IMR-90 (cell line): ENCODE data around the gene PAAF1. TPM values are rescaled to one million over a fixed set of nuclear protein-coding genes. Genes with fewer than 3 reads are reported as not detected.

Experiments
- ATAC-seq: fragments of 200-7000 bp; cut with Tn5 transposase; 2 replicates; pipeline ENCODE4 v1.9.1; 2020; ENCODE audit warnings: low read depth, mild to moderate bottlenecking, moderate library complexity
- BruUV-seq: library from RNA; stranded (reverse); fragments of 400-500 nt; replicated peaks from 2 replicates; lab custom pipeline; 2021; lab: Mats Ljungman, UMichigan
- CTCF ChIA-PET: fragments of 300-600 bp; formaldehyde crosslinking; extraction: SDS; loops from one replicate; lab custom pipeline; 2021; ENCODE audit warnings: antibody characterized with exemption; lab: Yijun Ruan, JAX
- POLR2A ChIA-PET: fragments of 300-600 bp; sonication (Branson Sonifier 250); formaldehyde crosslinking; loops from one replicate; lab custom pipeline; 2022; ENCODE audit warnings: antibody characterized with exemption; ENCODE audit not compliant: unreplicated experiment; lab: Charles Lee
- DNase-seq: peaks from one replicate; pipeline ENCODE4 v3.0.0; 2013
- H2AFZ ChIP-seq: replicated peaks from 2 replicates; pipeline ENCODE3; 2013; ENCODE audit warnings: low read length, mild to moderate bottlenecking; ENCODE audit not compliant: poor library complexity
- H2AK5ac ChIP-seq: 2 replicates; pipeline ENCODE4 v1.6.1; 2013; ENCODE audit warnings: low read depth, low read length, inconsistent platforms
- H2AK9ac ChIP-seq: replicated peaks from 2 replicates; pipeline ENCODE3; 2013; ENCODE audit warnings: mild to moderate bottlenecking, low read depth, low read length, moderate library complexity; ENCODE audit not compliant: poor library complexity
- H2BK120ac ChIP-seq: 2 replicates; pipeline ENCODE4 v1.6.1; 2013; ENCODE audit warnings: low read depth, low read length, inconsistent platforms
- H2BK15ac ChIP-seq: 3 replicates; pipeline ENCODE4 v1.6.1; 2013; ENCODE audit warnings: low read depth, low read length, inconsistent platforms
- H2BK20ac ChIP-seq: 2 replicates; pipeline ENCODE4 v1.6.1; 2013; ENCODE audit warnings: low read depth, mild to moderate bottlenecking, inconsistent platforms, low read length, moderate library complexity
- H2BK5ac ChIP-seq: 2 replicates; pipeline ENCODE4 v1.6.1; 2013; ENCODE audit warnings: mild to moderate bottlenecking, low read depth, low read length, inconsistent platforms; ENCODE audit not compliant: poor library complexity, severe bottlenecking
- H3K14ac ChIP-seq: replicated peaks from 2 replicates; pipeline ENCODE4 v1.6.1; 2013; ENCODE audit warnings: low read depth, low read length, inconsistent platforms
- H3K18ac ChIP-seq: 2 replicates; pipeline ENCODE4 v1.6.1; 2013; ENCODE audit warnings: low read depth, low read length, control low read depth
- H3K23ac ChIP-seq: 2 replicates; pipeline ENCODE4 v1.6.1; 2013; ENCODE audit warnings: low read depth, low read length, inconsistent platforms
- H3K27ac ChIP-seq: 2 replicates; pipeline ENCODE4 v1.5.1; 2013; ENCODE audit warnings: mild to moderate bottlenecking, control low read depth, low read length; ENCODE audit not compliant: insufficient read depth
- H3K27me3 ChIP-seq: 2 replicates; pipeline ENCODE4 v1.6.1; 2013; ENCODE audit warnings: low read length; ENCODE audit not compliant: control insufficient read depth, insufficient read depth
- H3K36me3 ChIP-seq: 2 replicates; pipeline ENCODE4 v1.6.1; 2013; ENCODE audit warnings: low read length, mixed read lengths; ENCODE audit not compliant: control insufficient read depth, insufficient read depth
- H3K4ac ChIP-seq: 2 replicates; pipeline ENCODE4 v1.6.1; 2013; ENCODE audit warnings: low read depth, low read length, inconsistent platforms
- H3K4me1 ChIP-seq: 2 replicates; pipeline ENCODE4 v1.6.1; 2013; ENCODE audit warnings: low read length, mixed read lengths; ENCODE audit not compliant: control insufficient read depth, insufficient read depth
- H3K4me2 ChIP-seq: 2 replicates; pipeline ENCODE4 v1.6.1; 2013; ENCODE audit warnings: low read depth, mild to moderate bottlenecking, control low read depth, low read length, moderate library complexity
- H3K4me3 ChIP-seq: 2 replicates; pipeline ENCODE4 v1.5.1; 2013; ENCODE audit warnings: low read depth, mild to moderate bottlenecking, control low read depth, low read length, moderate library complexity; ENCODE audit not compliant: insufficient read depth
- H3K56ac ChIP-seq: 2 replicates; pipeline ENCODE4 v1.6.1; 2013; ENCODE audit warnings: low read length, inconsistent platforms; ENCODE audit not compliant: insufficient read depth; ENCODE audit errors: extremely low read depth
- H3K79me1 ChIP-seq, 2 experiments: 2 replicates each; pipeline ENCODE4 v1.6.1; 2013; ENCODE audit warnings: low read length in 2 of 2, inconsistent platforms in 1 of 2, low read depth in 1 of 2
- H3K9ac ChIP-seq: 2 replicates; pipeline ENCODE4 v1.6.1; 2013; ENCODE audit warnings: low read depth, low read length, control low read depth
- H3K9me1 ChIP-seq: 2 replicates; pipeline ENCODE4 v1.6.1; 2013; ENCODE audit warnings: low read length, inconsistent platforms; ENCODE audit not compliant: insufficient read depth
- H3K9me3 ChIP-seq: 2 replicates; pipeline ENCODE4 v1.6.1; 2013; ENCODE audit warnings: low read length; ENCODE audit not compliant: control insufficient read depth, insufficient read depth
- H4K20me1 ChIP-seq: 2 replicates; pipeline ENCODE4 v1.6.1; 2013; ENCODE audit warnings: low read length, inconsistent platforms; ENCODE audit not compliant: insufficient read depth
- H4K5ac ChIP-seq: 2 replicates; pipeline ENCODE4 v1.6.1; 2013; ENCODE audit warnings: mild to moderate bottlenecking, low read depth, low read length, control low read depth
- H4K8ac ChIP-seq, 2 experiments: 2 replicates each; pipeline ENCODE4 v1.6.1; 2013; ENCODE audit warnings: low read depth in 2 of 2, low read length in 2 of 2, control low read depth in 1 of 2, inconsistent platforms in 1 of 2
- H4K91ac ChIP-seq: 2 replicates; pipeline ENCODE4 v1.6.1; 2013; ENCODE audit warnings: low read depth, low read length, inconsistent platforms; ENCODE audit not compliant: insufficient read depth
- BHLHE40 ChIP-seq: fragments of 150-350 bp; IDR thresholded peaks from 2 replicates; pipeline ENCODE4 v1.6.1; 2016; ENCODE audit warnings: mild to moderate bottlenecking, low read depth, low read length
- CHD1 ChIP-seq: IDR thresholded peaks from 2 replicates; pipeline ENCODE4 v1.6.1; 2012; ENCODE audit warnings: low read depth, low read length, improper control_type of control experiment
- CTCF ChIP-seq: conservative IDR thresholded peaks from 2 replicates; pipeline ENCODE4 v1.5.1; 2012; ENCODE audit warnings: mild to moderate bottlenecking, low read depth, low read length, improper control_type of control experiment
- ELK1 ChIP-seq: fragments of 150-350 bp; IDR thresholded peaks from 2 replicates; pipeline ENCODE4 v1.6.1; 2016; ENCODE audit warnings: low read depth, mild to moderate bottlenecking, low read length, moderate library complexity, borderline replicate concordance
- MAZ ChIP-seq: IDR thresholded peaks from 2 replicates; pipeline ENCODE4 v1.6.1; 2012; ENCODE audit warnings: low read depth, mild to moderate bottlenecking, low read length, improper control_type of control experiment, moderate library complexity, borderline replicate concordance
- NFE2L2 ChIP-seq: fragments of 150-350 bp; IDR thresholded peaks from 2 replicates; pipeline ENCODE4 v1.6.1; 2016; ENCODE audit warnings: low read depth, mild to moderate bottlenecking, low read length
- POLR2A ChIP-seq: IDR thresholded peaks from 2 replicates; pipeline ENCODE4 v1.6.1; 2012; ENCODE audit warnings: mild to moderate bottlenecking, low read depth, low read length
- RAD21 ChIP-seq: IDR thresholded peaks from 2 replicates; pipeline ENCODE4 v1.6.1; 2012; ENCODE audit warnings: low read length, improper control_type of control experiment
- RFX5 ChIP-seq: IDR thresholded peaks from 2 replicates; pipeline ENCODE4 v1.8.0; 2012; ENCODE audit warnings: low read depth, mild to moderate bottlenecking, low read length, moderate library complexity
- dilution Hi-C: fragments of 300-500 bp; cut with HindIII; formaldehyde crosslinking; loops from one replicate; pipeline ENCODE4 v1.14.3; 2018; ENCODE audit warnings: low sequenced_read_pairs; ENCODE audit not compliant: unreplicated experiment
- in situ Hi-C: fragments of 300-500 bp; cut with MboI; formaldehyde crosslinking; loops from 3 replicates; pipeline ENCODE4 v1.14.3; 2019; ENCODE audit warnings: low sequenced_read_pairs, inconsistent platforms, mixed read lengths
- intact Hi-C: fragments of 100-400 bp; cut with micrococcal nuclease; formaldehyde crosslinking; loops from 2 replicates; pipeline ENCODE4 v1.10.0; 2022
- polyA plus RNA-seq, 3 experiments: library from polyadenylated mRNA; depleted of rRNA; stranded (reverse); fragments of >200 nt; gene quantifications; 2 replicates each; pipeline ENCODE4 v1.2.3, GENCODE V29; 2012; ENCODE audit warnings: low replicate concordance in 1 of 3
- total RNA-seq: library from RNA; depleted of rRNA; stranded (reverse); fragments of >200 nt; gene quantifications from 2 replicates; pipeline ENCODE4 v1.2.3, GENCODE V29; 2012

Gene PAAF1
- total and polyA plus RNA-seq, 2 of the 4 experiments (the other 2 are of a cell fraction): 15.1 to 16.4 TPM

- no peak for TF ChIP-seq CHD1
These were observed 38.2 kb upstream of the PAAF1 start (continued) for GRCh38 chr11:73838443-73839122.

GRCh38 chr11:73839123-73839457, 37.7 kb upstream of the PAAF1 start:
- intact Hi-C loops: no loop called here

More at GRCh38 chr11:73839123-73839457, 37.7 kb upstream of the PAAF1 start:
- H3K4ac ChIP-seq: no peak overlapping the region
- H4K91ac ChIP-seq: no peak overlapping the region
- no peak overlapping the region for H2BK5ac ChIP-seq
- BruUV-seq: no TSS peak
- dilution Hi-C loops (no loop called here), in situ Hi-C loops (no loop called here)
- H3K4me2 ChIP-seq: no peak overlapping the region
- TF ChIP-seq MAZ (no peak), RFX5 (no peak), BHLHE40 (no peak), ELK1 (no peak), CTCF (no peak), RAD21 (no peak), NFE2L2 (no peak), POLR2A (no peak), CHD1 (no peak)
- H2AFZ ChIP-seq: no peak overlapping the region
- CTCF ChIA-PET: no interaction called here
- H3K27ac ChIP-seq: no peak overlapping the region
- H3K9me3 ChIP-seq: no peaks in the 10 kb centered on the region
- peak overlapping the region; percentile 88; the same call in 1 of the 2 replicates for H3K14ac ChIP-seq
- H3K18ac ChIP-seq: no peak overlapping the region
- POLR2A ChIA-PET: no interaction called here
- peak overlapping the region; percentile 89 for H2AK9ac ChIP-seq
- no peak for DNase-seq
- H3K23ac ChIP-seq: peak overlapping the region; percentile 83; the same call in 1 of the 2 replicates
- H2BK20ac ChIP-seq: peak overlapping the region; percentile 58; the same call in 1 of the 2 replicates
- H3K9ac ChIP-seq: no peak overlapping the region
- H4K20me1 ChIP-seq: no peaks in the 10 kb centered on the region; the same call in 1 of the 2 replicates
- no peak overlapping the region for H3K4me3 ChIP-seq
- H3K27me3 ChIP-seq: no peaks in the 10 kb centered on the region
- H3K79me1 ChIP-seq: peaks cover 0 to 12% of the 10 kb centered on the region in 2 experiments; a peak in 3 of 4 replicates
- no peak overlapping the region for H3K56ac ChIP-seq
- no peak overlapping the region for H2BK120ac ChIP-seq
- H3K4me1 ChIP-seq: peaks cover 4% of the 10 kb centered on the region
- ATAC-seq: peak; percentile 10; the same call in 1 of the 2 replicates
- peak overlapping the region; percentile 90 for H2AK5ac ChIP-seq
- H3K36me3 ChIP-seq: peaks cover 5% of the 10 kb centered on the region
- peak overlapping the region; percentile 80; the same call in 1 of the 3 replicates for H2BK15ac ChIP-seq
- peak overlapping the region in 1 of 2 experiments; percentile 37; a peak in 1 of 4 replicates for H4K8ac ChIP-seq
- peaks cover 6% of the 10 kb centered on the region for H3K9me1 ChIP-seq
- H4K5ac ChIP-seq: no peak overlapping the region
